Measurements from ENCODE around the gene STMN3.

DNA sequence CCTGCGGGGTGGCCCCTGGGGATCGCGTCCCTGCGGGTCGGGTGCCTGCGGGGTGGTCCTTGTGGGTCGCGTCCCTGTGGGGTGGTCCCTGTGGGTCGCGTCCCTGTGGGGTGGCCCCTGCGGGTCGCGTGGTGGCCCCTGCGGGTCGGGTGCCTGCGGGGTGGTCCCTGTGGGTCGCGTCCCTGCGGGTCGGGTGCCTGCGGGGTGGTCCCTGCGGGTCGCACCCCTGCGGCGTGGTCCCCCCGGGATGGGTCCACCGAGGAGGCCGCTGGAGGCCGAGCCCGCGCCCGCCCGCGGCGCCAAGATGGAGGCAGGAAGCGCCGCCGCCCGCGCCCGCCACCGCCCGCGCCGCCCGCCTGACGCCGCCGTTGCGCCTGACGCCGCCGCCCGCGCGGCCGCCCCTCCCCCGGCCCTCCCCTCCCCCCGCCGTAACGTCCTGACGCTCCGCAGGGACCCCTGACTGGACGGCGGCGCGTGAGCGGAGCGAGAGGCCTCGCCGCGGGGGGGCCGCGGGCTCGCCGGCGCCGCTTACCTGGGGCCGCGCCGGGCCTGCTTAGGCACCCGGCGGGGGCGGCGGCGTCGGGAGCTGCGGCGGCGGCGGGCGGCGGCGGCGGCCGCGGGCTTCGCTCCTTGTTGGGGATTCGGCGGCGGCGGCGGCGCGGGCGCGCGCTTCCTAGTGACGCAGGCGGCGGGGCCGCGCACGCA, 26.6 kb downstream of the STMN3 start, which contains the start of gene GMEB2:
- TF ChIP-seq, protein P1, sequence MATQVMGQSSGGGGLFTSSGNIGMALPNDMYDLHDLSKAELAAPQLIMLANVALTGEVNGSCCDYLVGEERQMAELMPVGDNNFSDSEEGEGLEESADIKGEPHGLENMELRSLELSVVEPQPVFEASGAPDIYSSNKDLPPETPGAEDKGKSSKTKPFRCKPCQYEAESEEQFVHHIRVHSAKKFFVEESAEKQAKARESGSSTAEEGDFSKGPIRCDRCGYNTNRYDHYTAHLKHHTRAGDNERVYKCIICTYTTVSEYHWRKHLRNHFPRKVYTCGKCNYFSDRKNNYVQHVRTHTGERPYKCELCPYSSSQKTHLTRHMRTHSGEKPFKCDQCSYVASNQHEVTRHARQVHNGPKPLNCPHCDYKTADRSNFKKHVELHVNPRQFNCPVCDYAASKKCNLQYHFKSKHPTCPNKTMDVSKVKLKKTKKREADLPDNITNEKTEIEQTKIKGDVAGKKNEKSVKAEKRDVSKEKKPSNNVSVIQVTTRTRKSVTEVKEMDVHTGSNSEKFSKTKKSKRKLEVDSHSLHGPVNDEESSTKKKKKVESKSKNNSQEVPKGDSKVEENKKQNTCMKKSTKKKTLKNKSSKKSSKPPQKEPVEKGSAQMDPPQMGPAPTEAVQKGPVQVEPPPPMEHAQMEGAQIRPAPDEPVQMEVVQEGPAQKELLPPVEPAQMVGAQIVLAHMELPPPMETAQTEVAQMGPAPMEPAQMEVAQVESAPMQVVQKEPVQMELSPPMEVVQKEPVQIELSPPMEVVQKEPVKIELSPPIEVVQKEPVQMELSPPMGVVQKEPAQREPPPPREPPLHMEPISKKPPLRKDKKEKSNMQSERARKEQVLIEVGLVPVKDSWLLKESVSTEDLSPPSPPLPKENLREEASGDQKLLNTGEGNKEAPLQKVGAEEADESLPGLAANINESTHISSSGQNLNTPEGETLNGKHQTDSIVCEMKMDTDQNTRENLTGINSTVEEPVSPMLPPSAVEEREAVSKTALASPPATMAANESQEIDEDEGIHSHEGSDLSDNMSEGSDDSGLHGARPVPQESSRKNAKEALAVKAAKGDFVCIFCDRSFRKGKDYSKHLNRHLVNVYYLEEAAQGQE (IDR thresholded peaks at IDR 0.05): no peak
- TF ChIP-seq, protein P2, sequence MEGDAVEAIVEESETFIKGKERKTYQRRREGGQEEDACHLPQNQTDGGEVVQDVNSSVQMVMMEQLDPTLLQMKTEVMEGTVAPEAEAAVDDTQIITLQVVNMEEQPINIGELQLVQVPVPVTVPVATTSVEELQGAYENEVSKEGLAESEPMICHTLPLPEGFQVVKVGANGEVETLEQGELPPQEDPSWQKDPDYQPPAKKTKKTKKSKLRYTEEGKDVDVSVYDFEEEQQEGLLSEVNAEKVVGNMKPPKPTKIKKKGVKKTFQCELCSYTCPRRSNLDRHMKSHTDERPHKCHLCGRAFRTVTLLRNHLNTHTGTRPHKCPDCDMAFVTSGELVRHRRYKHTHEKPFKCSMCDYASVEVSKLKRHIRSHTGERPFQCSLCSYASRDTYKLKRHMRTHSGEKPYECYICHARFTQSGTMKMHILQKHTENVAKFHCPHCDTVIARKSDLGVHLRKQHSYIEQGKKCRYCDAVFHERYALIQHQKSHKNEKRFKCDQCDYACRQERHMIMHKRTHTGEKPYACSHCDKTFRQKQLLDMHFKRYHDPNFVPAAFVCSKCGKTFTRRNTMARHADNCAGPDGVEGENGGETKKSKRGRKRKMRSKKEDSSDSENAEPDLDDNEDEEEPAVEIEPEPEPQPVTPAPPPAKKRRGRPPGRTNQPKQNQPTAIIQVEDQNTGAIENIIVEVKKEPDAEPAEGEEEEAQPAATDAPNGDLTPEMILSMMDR (IDR thresholded peaks at IDR 0.05; ENCODE audit: low read depth, low read length, missing input control): no peak
- TF ChIP-seq FOXA1 (IDR thresholded peaks at IDR 0.05) (no peak), JUND (IDR thresholded peaks at IDR 0.05) (no peak), YY1 (IDR thresholded peaks at IDR 0.05) (no peak), GABPA (IDR thresholded peaks at IDR 0.05 in 1 of 2, conservative IDR thresholded peaks at IDR 0.05 in 1 of 2) (no peak), HNF4A (conservative IDR thresholded peaks at IDR 0.05) (no peak), TAF1 (conservative IDR thresholded peaks at IDR 0.05) (no peak), EGR1 (IDR thresholded peaks at IDR 0.05; ENCODE audit: low read depth in 2 of 2) (no peak), SP1 (IDR thresholded peaks at IDR 0.05) (no peak), RAD21 (IDR thresholded peaks at IDR 0.05) (no peak)
- TF ChIP-seq, protein P3, sequence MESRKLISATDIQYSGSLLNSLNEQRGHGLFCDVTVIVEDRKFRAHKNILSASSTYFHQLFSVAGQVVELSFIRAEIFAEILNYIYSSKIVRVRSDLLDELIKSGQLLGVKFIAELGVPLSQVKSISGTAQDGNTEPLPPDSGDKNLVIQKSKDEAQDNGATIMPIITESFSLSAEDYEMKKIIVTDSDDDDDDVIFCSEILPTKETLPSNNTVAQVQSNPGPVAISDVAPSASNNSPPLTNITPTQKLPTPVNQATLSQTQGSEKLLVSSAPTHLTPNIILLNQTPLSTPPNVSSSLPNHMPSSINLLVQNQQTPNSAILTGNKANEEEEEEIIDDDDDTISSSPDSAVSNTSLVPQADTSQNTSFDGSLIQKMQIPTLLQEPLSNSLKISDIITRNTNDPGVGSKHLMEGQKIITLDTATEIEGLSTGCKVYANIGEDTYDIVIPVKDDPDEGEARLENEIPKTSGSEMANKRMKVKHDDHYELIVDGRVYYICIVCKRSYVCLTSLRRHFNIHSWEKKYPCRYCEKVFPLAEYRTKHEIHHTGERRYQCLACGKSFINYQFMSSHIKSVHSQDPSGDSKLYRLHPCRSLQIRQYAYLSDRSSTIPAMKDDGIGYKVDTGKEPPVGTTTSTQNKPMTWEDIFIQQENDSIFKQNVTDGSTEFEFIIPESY (IDR thresholded peaks at IDR 0.05): no peak
- TF ChIP-seq, protein P4, sequence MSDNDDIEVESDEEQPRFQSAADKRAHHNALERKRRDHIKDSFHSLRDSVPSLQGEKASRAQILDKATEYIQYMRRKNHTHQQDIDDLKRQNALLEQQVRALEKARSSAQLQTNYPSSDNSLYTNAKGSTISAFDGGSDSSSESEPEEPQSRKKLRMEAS (IDR thresholded peaks at IDR 0.05): no peak
- TF ChIP-seq, protein P5, sequence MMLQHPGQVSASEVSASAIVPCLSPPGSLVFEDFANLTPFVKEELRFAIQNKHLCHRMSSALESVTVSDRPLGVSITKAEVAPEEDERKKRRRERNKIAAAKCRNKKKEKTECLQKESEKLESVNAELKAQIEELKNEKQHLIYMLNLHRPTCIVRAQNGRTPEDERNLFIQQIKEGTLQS (IDR thresholded peaks at IDR 0.05): no peak
